HEK293 (cell line): ENCODE data around the gene B2M.

ENCODE experiments used
- CTCF ChIA-PET: fragments of 350-600 bp; formaldehyde crosslinking; extraction: SDS; loops from one replicate; lab custom pipeline; 2021; ENCODE audit warnings: antibody characterized with exemption; lab: Yijun Ruan, JAX
- POLR2A ChIA-PET: fragments of 300-600 bp; formaldehyde crosslinking; extraction: SDS; loops from one replicate; lab custom pipeline; 2020; ENCODE audit warnings: antibody characterized with exemption, inconsistent platforms; lab: Yijun Ruan, JAX
- H3K27ac ChIP-seq: fragments of 200-500 bp; sonication (Bioruptor generic); 2 replicates; pipeline ENCODE4 v1.5.1; 2014; ENCODE audit warnings: low read depth, low read length, control low read depth, inconsistent platforms; ENCODE audit errors: extremely low read depth
- H3K36me3 ChIP-seq, 2 experiments: fragments of 200-500 bp in 1 of 2; sonication (Bioruptor generic) in 1 of 2; 1 replicate in 1 of 2; 2 replicates in 1 of 2; pipeline ENCODE4 v1.5.1; 2014 to 2017; ENCODE audit warnings: inconsistent platforms in 2 of 2, low read length in 2 of 2; ENCODE audit not compliant: control insufficient read depth in 2 of 2, insufficient read depth in 1 of 2
- H3K4me1 ChIP-seq: fragments of 200-500 bp; sonication (Bioruptor generic); 2 replicates; pipeline ENCODE4 v1.5.1; 2014; ENCODE audit warnings: mild to moderate bottlenecking, low read length, inconsistent platforms; ENCODE audit not compliant: control insufficient read depth, insufficient read depth
- H3K4me3 ChIP-seq: 2 replicates; pipeline ENCODE4 v1.5.1; 2011; ENCODE audit warnings: low read depth, mild to moderate bottlenecking, control low read depth, low read length, moderate library complexity
- H3K9me3 ChIP-seq: fragments of 200-500 bp; sonication (Bioruptor generic); 2 replicates; pipeline ENCODE4 v1.5.1; 2014; ENCODE audit warnings: low read depth, low read length, inconsistent platforms; ENCODE audit not compliant: control insufficient read depth, insufficient read depth
- CTCF ChIP-seq: fragments of 450-650 bp; formaldehyde crosslinking; IDR thresholded peaks from 2 replicates; pipeline ENCODE4 v1.5.1; 2016; ENCODE audit warnings: missing biosample characterization, missing genetic modification characterization
- GLIS2 ChIP-seq: fragments of 450-650 bp; formaldehyde crosslinking; IDR thresholded peaks from 2 replicates; pipeline ENCODE4 v1.5.1; 2016; ENCODE audit warnings: missing biosample characterization, missing genetic modification characterization
- HOXD13 ChIP-seq: sonication (generic); formaldehyde crosslinking; IDR thresholded peaks from 2 replicates; pipeline ENCODE4 v1.8.0; 2022; ENCODE audit warnings: missing genetic modification reagents, borderline replicate concordance
- KLF1 ChIP-seq: fragments of 450-650 bp; formaldehyde crosslinking; IDR thresholded peaks from 2 replicates; pipeline ENCODE4 v1.5.1; 2016; ENCODE audit warnings: missing biosample characterization, missing genetic modification characterization
- KLF9 ChIP-seq: fragments of 450-650 bp; formaldehyde crosslinking; IDR thresholded peaks from 2 replicates; pipeline ENCODE4 v1.5.1; 2016; ENCODE audit warnings: missing biosample characterization, missing genetic modification characterization, low read depth
- OSR2 ChIP-seq: fragments of 450-650 bp; formaldehyde crosslinking; IDR thresholded peaks from 2 replicates; pipeline ENCODE4 v1.5.1; 2016; ENCODE audit warnings: missing biosample characterization, missing genetic modification characterization
- OVOL3 ChIP-seq: fragments of 450-650 bp; formaldehyde crosslinking; IDR thresholded peaks from 2 replicates; pipeline ENCODE4 v1.5.1; 2016; ENCODE audit warnings: missing biosample characterization, missing genetic modification characterization
- ZBTB17 ChIP-seq: fragments of 450-650 bp; formaldehyde crosslinking; IDR thresholded peaks from 2 replicates; pipeline ENCODE4 v1.5.1; 2016; ENCODE audit warnings: missing biosample characterization, missing genetic modification characterization
- ZBTB44 ChIP-seq: fragments of 450-650 bp; IDR thresholded peaks from 2 replicates; pipeline ENCODE4 v1.5.1; 2018; ENCODE audit warnings: missing biosample characterization, mild to moderate bottlenecking, missing genetic modification characterization
- ZNF133 ChIP-seq: fragments of 450-650 bp; formaldehyde crosslinking; IDR thresholded peaks from 2 replicates; pipeline ENCODE4 v1.5.1; 2016; ENCODE audit warnings: missing biosample characterization, missing genetic modification characterization
- ZNF146 ChIP-seq: fragments of 450-650 bp; formaldehyde crosslinking; IDR thresholded peaks from 2 replicates; pipeline ENCODE4 v1.5.1; 2016; ENCODE audit warnings: missing biosample characterization, missing genetic modification characterization
- ZNF184 ChIP-seq: fragments of 450-650 bp; IDR thresholded peaks from 2 replicates; pipeline ENCODE4 v1.5.1; 2018; ENCODE audit warnings: missing biosample characterization, mild to moderate bottlenecking, missing genetic modification characterization
- ZNF19 ChIP-seq: fragments of 450-650 bp; formaldehyde crosslinking; IDR thresholded peaks from 2 replicates; pipeline ENCODE4; 2016; ENCODE audit warnings: missing biosample characterization, missing genetic modification characterization, low read depth
- ZNF223 ChIP-seq: fragments of 450-650 bp; formaldehyde crosslinking; IDR thresholded peaks from 2 replicates; pipeline ENCODE4 v1.5.1; 2016; ENCODE audit warnings: missing biosample characterization, missing genetic modification characterization
- ZNF274 ChIP-seq, 2 experiments: fragments of 200-500 bp in 1 of 2; fragments of 450-650 bp in 1 of 2; sonication (Bioruptor generic) in 1 of 2; formaldehyde crosslinking in 1 of 2; IDR thresholded peaks; 2 replicates each; pipeline versions ENCODE4 v1.5.1 to v1.6.1; 2014 to 2016; ENCODE audit warnings: borderline replicate concordance in 1 of 2, inconsistent platforms in 1 of 2, low read length in 1 of 2, missing biosample characterization in 1 of 2, missing genetic modification characterization in 1 of 2
- ZNF292 ChIP-seq: fragments of 450-650 bp; formaldehyde crosslinking; IDR thresholded peaks from 2 replicates; pipeline ENCODE4 v1.5.1; 2016; ENCODE audit warnings: low read depth, missing biosample characterization, missing genetic modification characterization, borderline replicate concordance
- ZNF433 ChIP-seq: fragments of 450-650 bp; formaldehyde crosslinking; IDR thresholded peaks from 2 replicates; pipeline ENCODE4 v1.5.1; 2016; ENCODE audit warnings: missing biosample characterization, missing genetic modification characterization, low read depth
- ZNF555 ChIP-seq: fragments of 450-650 bp; formaldehyde crosslinking; conservative IDR thresholded peaks from 2 replicates; pipeline ENCODE4 v1.5.1; 2017; ENCODE audit warnings: missing biosample characterization, mild to moderate bottlenecking, missing genetic modification characterization, inconsistent platforms
- ZNF561 ChIP-seq: fragments of 450-650 bp; IDR thresholded peaks from 2 replicates; pipeline ENCODE4 v1.5.1; 2018; ENCODE audit warnings: missing biosample characterization, missing genetic modification characterization, borderline replicate concordance
- ZNF701 ChIP-seq: fragments of 450-650 bp; formaldehyde crosslinking; IDR thresholded peaks from 2 replicates; pipeline ENCODE4 v1.5.1; 2016; ENCODE audit warnings: missing biosample characterization, missing genetic modification characterization
- ZNF707 ChIP-seq: fragments of 450-650 bp; formaldehyde crosslinking; IDR thresholded peaks from 2 replicates; pipeline ENCODE4 v1.5.1; 2016; ENCODE audit warnings: missing biosample characterization, missing genetic modification characterization
- ZSCAN4 ChIP-seq: fragments of 450-650 bp; formaldehyde crosslinking; IDR thresholded peaks from 2 replicates; pipeline ENCODE4 v1.5.1; 2017; ENCODE audit warnings: missing biosample characterization, missing genetic modification characterization
- TF ChIP-seq, protein P1 (sequence below): fragments of 450-650 bp; formaldehyde crosslinking; IDR thresholded peaks from 2 replicates; pipeline ENCODE4 v1.5.1; 2016; ENCODE audit warnings: missing biosample characterization, missing genetic modification characterization

The B2M gene

DNA sequence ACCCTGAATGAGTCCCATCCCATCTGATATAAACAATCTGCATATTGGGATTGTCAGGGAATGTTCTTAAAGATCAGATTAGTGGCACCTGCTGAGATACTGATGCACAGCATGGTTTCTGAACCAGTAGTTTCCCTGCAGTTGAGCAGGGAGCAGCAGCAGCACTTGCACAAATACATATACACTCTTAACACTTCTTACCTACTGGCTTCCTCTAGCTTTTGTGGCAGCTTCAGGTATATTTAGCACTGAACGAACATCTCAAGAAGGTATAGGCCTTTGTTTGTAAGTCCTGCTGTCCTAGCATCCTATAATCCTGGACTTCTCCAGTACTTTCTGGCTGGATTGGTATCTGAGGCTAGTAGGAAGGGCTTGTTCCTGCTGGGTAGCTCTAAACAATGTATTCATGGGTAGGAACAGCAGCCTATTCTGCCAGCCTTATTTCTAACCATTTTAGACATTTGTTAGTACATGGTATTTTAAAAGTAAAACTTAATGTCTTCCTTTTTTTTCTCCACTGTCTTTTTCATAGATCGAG is 4.5 kb downstream of the B2M start:
- H3K36me3 ChIP-seq: peaks cover 15 to 42% of the 10 kb centered on the region in 2 experiments
- H3K27ac ChIP-seq: no peak overlapping the region
- no peaks in the 10 kb centered on the region for H3K4me1 ChIP-seq
- no peak for TF ChIP-seq KLF9
- H3K4me3 ChIP-seq: no peak overlapping the region
- H3K9me3 ChIP-seq: no peaks in the 10 kb centered on the region
- POLR2A ChIA-PET: interaction anchor here (0.7 to 0.9 kb wide), 2 partner anchors 11 to 13 kb away, joined by 3 read pairs; no protein-coding TSS in a partner anchor
- CTCF ChIA-PET: interaction anchor here (0.6 to 1.3 kb wide), 3 partner anchors 12 to 53 kb away, joined by 3 read pairs; no protein-coding TSS in a partner anchor

GRCh38 chr15:44716983-44717602 is 5.8 kb downstream of the B2M start:
- Histone ChIP-seq H3K4me3 (no peak overlapping the region), H3K36me3 (peaks cover 15 to 42% of the 10 kb centered on the region in 2 experiments), H3K4me1 (no peaks in the 10 kb centered on the region), H3K9me3 (no peaks in the 10 kb centered on the region), H3K27ac (no peak overlapping the region)
- CTCF ChIA-PET: interaction anchor here (1.3 kb wide), 1 partner anchor 13 kb away, joined by 3 read pairs; no protein-coding TSS in a partner anchor
- no peak for TF ChIP-seq ZNF223 (tag by site-specific recombination)
- TF ChIP-seq ZSCAN4 (tag by site-specific recombination): no peak
- TF ChIP-seq ZNF274 (IDR thresholded peaks at IDR 0.05; ENCODE audit: low read length): no peak
- no peak for TF ChIP-seq ZNF274 (tag by site-specific recombination; IDR thresholded peaks at IDR 0.05; ENCODE audit: borderline replicate concordance)
- no peak for TF ChIP-seq ZNF561
- no peak for TF ChIP-seq ZNF19
- no peak for TF ChIP-seq OSR2
- TF ChIP-seq KLF1 (tag by site-specific recombination): no peak
- TF ChIP-seq CTCF (tag by site-specific recombination): no peak
- no peak for TF ChIP-seq OVOL3
- POLR2A ChIA-PET: interaction anchor here (0.9 to 1.2 kb wide), 2 partner anchors 12 to 53 kb away, joined by 3 read pairs; partner anchors contain the start of gene SPG11

- CTCF ChIA-PET: no interaction called here
- no peaks in the 10 kb centered on the region for H3K4me1 ChIP-seq
- POLR2A ChIA-PET: interaction anchor here (1.2 to 1.8 kb wide), 2 partner anchors 11 to 55 kb away, joined by 3 to 4 read pairs; partner anchors contain the start of gene SPG11
- no peak overlapping the region for H3K27ac ChIP-seq
- no peaks in the 10 kb centered on the region for H3K9me3 ChIP-seq
- no peak overlapping the region for H3K4me3 ChIP-seq
- peaks cover 15 to 42% of the 10 kb centered on the region in 2 experiments for H3K36me3 ChIP-seq
- TF ChIP-seq, protein P1, sequence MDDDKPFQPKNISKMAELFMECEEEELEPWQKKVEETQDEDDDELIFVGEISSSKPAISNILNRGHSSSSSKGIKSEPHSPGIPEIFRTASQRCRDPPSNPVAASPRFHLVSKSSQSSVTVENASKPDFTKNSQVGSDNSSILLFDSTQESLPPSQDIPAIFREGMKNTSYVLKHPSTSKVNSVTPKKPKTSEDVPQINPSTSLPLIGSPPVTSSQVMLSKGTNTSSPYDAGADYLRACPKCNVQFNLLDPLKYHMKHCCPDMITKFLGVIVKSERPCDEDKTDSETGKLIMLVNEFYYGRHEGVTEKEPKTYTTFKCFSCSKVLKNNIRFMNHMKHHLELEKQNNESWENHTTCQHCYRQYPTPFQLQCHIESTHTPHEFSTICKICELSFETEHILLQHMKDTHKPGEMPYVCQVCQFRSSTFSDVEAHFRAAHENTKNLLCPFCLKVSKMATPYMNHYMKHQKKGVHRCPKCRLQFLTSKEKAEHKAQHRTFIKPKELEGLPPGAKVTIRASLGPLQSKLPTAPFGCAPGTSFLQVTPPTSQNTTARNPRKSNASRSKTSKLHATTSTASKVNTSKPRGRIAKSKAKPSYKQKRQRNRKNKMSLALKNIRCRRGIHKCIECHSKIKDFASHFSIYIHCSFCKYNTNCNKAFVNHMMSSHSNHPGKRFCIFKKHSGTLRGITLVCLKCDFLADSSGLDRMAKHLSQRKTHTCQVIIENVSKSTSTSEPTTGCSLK: no peak
- TF ChIP-seq ZBTB44 (tag by site-specific recombination): no peak
- no peak for TF ChIP-seq ZNF146
- no peak for TF ChIP-seq HOXD13
- no peak for TF ChIP-seq ZNF133 (tag by site-specific recombination)
- no peak for TF ChIP-seq KLF1 (tag by site-specific recombination)
- no peak for TF ChIP-seq ZNF433 (tag by site-specific recombination)
- TF ChIP-seq ZNF184: no peak
- TF ChIP-seq ZNF555 (tag by site-specific recombination): no peak
- TF ChIP-seq ZBTB17: no peak
- no peak for TF ChIP-seq ZNF701 (tag by site-specific recombination)
- no peak for TF ChIP-seq ZNF707 (tag by site-specific recombination)
- no peak for TF ChIP-seq ZNF292 (tag by site-specific recombination)
- TF ChIP-seq GLIS2 (tag by site-specific recombination): no peak
These were observed 7.0 kb downstream of the B2M start for GRCh38 chr15:44718180-44718926.
